Heart left ventricle (tissue), 16 donors: Measurements from ENCODE around the gene SP140. TPM values are rescaled to one million over a fixed set of nuclear protein-coding genes. Genes with fewer than 3 reads are reported as not detected.
A peak's percentile ranks its signal among the peaks of the same experiment; 100 is the strongest.
"Not testable (repeated sequence)": the region's sequence is repeated elsewhere in the genome, so short reads cannot be mapped to it uniquely, and the experiment has no call there.

Source experiments
- ATAC-seq, 4 donors: fragments of 200-7000 bp; cut with Tn5 transposase; one replicate each; pipeline ENCODE4 v1.9.1; 2020 to 2022; ENCODE audit warnings: moderate library complexity in 4 of 4, mild to moderate bottlenecking in 3 of 4, moderate number of reproducible peaks in 1 of 4
- DNase-seq, 5 donors: peaks; one replicate each; pipeline ENCODE4 v3.0.0-alpha.2; 2020
- H3K27ac ChIP-seq, 12 donors: fragments of 200-600 bp; sonication (generic) in 4 of 12; one replicate each; pipeline versions ENCODE4 v1.5.0 to v1.8.0; 2016 to 2022; ENCODE audit warnings: mild to moderate bottlenecking in 2 of 12
- H3K27me3 ChIP-seq, 9 donors: fragments of 200-600 bp; sonication (generic) in 2 of 9; one replicate each; pipeline versions ENCODE4 v1.5.1 to v1.8.0; 2016 to 2022; ENCODE audit warnings: mild to moderate bottlenecking in 3 of 9
- H3K36me3 ChIP-seq, 9 donors: fragments of 200-600 bp; sonication (generic) in 2 of 9; one replicate each; pipeline versions ENCODE4 v1.5.0 to v1.8.0; 2018 to 2022; ENCODE audit warnings: mild to moderate bottlenecking in 2 of 9
- H3K4me1 ChIP-seq, 12 donors: fragments of 200-600 bp; sonication (generic) in 4 of 12; one replicate each; pipeline versions ENCODE4 v1.5.0 to v1.8.0; 2016 to 2022; ENCODE audit warnings: mild to moderate bottlenecking in 3 of 12
- H3K4me3 ChIP-seq, 12 donors: fragments of 200-600 bp; sonication (generic) in 4 of 12; one replicate each; pipeline versions ENCODE4 v1.5.0 to v1.8.0; 2017 to 2022; ENCODE audit warnings: mild to moderate bottlenecking in 9 of 12, moderate library complexity in 4 of 12
- H3K9me3 ChIP-seq, 12 donors: fragments of 200-600 bp; sonication (generic) in 4 of 12; one replicate each; pipeline versions ENCODE4 v1.5.0 to v1.8.0; 2016 to 2022; ENCODE audit warnings: mild to moderate bottlenecking in 1 of 12
- POLR2A ChIP-seq, 2 donors: fragments of 450-650 bp; IDR thresholded peaks; one replicate each; pipeline ENCODE4 v1.6.1; 2017; ENCODE audit warnings: antibody characterized with exemption in 2 of 2, mild to moderate bottlenecking in 2 of 2, moderate library complexity in 2 of 2
- WGBS, 4 donors: extraction: QIAGEN DNeasy Blood & Tissue Kit in 2 of 4; methylation state at CpG; one replicate each; pipeline versions ENCODE4 v1.1.5 to v1.1.7; 2013 to 2018; 5-methylcytosine and 5-hydroxymethylcytosine counted together
- intact Hi-C, 10 donors: fragments of 100-400 bp; cut with DNase I; formaldehyde crosslinking; loops; one replicate each; pipeline versions ENCODE4 v1.11.1 to v1.14.2; 2022
- polyA plus RNA-seq, 2 donors: library from polyadenylated mRNA; stranded (reverse); fragments of 200-250 nt; gene quantifications; one replicate each; pipeline ENCODE4 v1.2.3, GENCODE V29; 2013
- total RNA-seq, 9 donors: library from RNA; depleted of rRNA in 2 of 9; stranded (reverse); fragments of >200 nt in 2 of 9; fragmentation: NEBNext Ultra II Directional in 3 of 9; extraction: Animal tissue kit (Norgen Biotek cat#: 25700) in 3 of 9; gene quantifications; one replicate each; pipeline versions ENCODE4 v1.1.0 to v1.2.4, GENCODE V29; 2016 to 2023
- TF ChIP-seq, protein P1 (sequence below), 12 donors: fragments of 200-600 bp; sonication (generic) in 4 of 12; IDR thresholded peaks; one replicate each; pipeline versions ENCODE4 v1.5.0 to v1.8.0; 2018 to 2022; ENCODE audit warnings: antibody characterized with exemption in 12 of 12, mild to moderate bottlenecking in 5 of 12
- donor health status: ischemic (EF 13 %, LVEDD 7.1; RV severe dilation, severe dysfunction).
- donor health status: healthy with polysubstance abuse.
- donor health status: DM: no; HTN: yes; CAD: no.
- donor health status: DM: no; HTN: no; CAD: no.
- donor health status: ischemic (EF 25% LVEDD 6.9; RV normal size, moderate dysfunction).
- donor health status: ischemic (EF 25% LVEDD 5.7; RV mildly dilated, moderate dysfunction).
- donor health status: healthy.
- donor health status: DM: yes; HTN: yes; CAD: no.
- donor health status: ischemic (EF 35%, LVEDD 5.7; RV mildly dilated, moderate dysfunction).
- donor health status: nonischemic (EF 11% LVEDD 7.7; RV severe dilation, severe dysfunction).
- donor health status: DM: yes; HTN: yes; CAD: no.
- donor health status: PGD.
- donor health status: ischemic (EF 29% LVEDD 5.4; RV normal size, mild dysfunction).
- donor health status: nonischemic (EF 23%, LVEDD 6.1; RV moderate dilation, normal function).

SP140 gene
- total and polyA plus RNA-seq, 11 donors = 0.46 to 9.6 (median 0.62) TPM

DNA sequence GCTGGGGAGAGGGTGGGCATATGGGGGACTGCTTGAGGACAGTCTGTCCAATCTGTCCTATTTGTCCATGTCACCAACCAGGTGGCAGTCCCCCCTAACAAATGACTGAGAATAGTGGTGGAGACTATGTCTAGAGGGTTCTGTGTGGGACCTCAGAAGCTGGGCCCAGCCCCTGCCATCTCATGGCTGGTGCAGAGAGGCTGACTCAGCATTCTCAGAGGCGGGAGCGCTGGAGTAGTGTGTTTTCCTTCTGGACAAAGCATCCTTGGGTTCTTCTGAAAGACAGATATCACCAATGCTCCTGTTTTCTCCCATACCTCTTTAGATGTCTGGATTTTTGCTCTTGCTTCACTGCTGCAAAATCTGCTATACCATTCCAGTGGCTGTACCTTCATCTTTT lies 57.4 kb downstream of the SP140 start:
- H3K4me1 ChIP-seq = no peaks in the 10 kb centered on the region
- ATAC-seq = no peak
- H3K27me3 ChIP-seq = no peaks in the 10 kb centered on the region
- peaks cover 0 to 12% (median 2%) of the 10 kb centered on the region in 12 donors for H3K9me3 ChIP-seq
- no peak overlapping the region for H3K4me3 ChIP-seq
- TF ChIP-seq, protein P1, sequence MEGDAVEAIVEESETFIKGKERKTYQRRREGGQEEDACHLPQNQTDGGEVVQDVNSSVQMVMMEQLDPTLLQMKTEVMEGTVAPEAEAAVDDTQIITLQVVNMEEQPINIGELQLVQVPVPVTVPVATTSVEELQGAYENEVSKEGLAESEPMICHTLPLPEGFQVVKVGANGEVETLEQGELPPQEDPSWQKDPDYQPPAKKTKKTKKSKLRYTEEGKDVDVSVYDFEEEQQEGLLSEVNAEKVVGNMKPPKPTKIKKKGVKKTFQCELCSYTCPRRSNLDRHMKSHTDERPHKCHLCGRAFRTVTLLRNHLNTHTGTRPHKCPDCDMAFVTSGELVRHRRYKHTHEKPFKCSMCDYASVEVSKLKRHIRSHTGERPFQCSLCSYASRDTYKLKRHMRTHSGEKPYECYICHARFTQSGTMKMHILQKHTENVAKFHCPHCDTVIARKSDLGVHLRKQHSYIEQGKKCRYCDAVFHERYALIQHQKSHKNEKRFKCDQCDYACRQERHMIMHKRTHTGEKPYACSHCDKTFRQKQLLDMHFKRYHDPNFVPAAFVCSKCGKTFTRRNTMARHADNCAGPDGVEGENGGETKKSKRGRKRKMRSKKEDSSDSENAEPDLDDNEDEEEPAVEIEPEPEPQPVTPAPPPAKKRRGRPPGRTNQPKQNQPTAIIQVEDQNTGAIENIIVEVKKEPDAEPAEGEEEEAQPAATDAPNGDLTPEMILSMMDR (IDR thresholded peaks at IDR 0.05) = no peak
- no peak for TF ChIP-seq POLR2A (IDR thresholded peaks at IDR 0.05)
- intact Hi-C loops = no loop called here
- no peak overlapping the region for H3K27ac ChIP-seq
- no peak for DNase-seq
- no peaks in the 10 kb centered on the region for H3K36me3 ChIP-seq
- WGBS, 4 donors = 90 to 100% (median 93%) methylated on average over 2 of the region's 2 CpGs

DNA sequence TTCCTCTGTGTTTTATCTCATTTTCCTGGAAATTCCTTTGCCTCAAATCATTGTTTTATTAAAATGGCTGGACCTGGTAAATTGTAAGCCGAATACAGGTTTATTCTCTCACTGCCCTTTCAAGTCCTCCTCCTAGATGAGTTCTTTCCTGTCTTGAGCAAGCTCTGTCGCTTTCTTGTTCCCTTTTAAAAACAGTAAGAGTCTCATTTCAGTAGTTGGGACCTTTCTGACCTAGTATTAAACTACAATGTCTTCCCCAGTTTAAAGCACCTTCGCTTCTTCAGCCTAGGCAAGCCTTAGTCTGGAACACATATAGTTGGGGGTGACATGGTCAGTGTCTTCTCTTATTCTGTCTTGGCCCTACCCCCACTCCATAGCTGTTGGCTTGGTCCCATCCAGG lies 60.5 kb downstream of the SP140 start:
- ATAC-seq = no peak

DNA sequence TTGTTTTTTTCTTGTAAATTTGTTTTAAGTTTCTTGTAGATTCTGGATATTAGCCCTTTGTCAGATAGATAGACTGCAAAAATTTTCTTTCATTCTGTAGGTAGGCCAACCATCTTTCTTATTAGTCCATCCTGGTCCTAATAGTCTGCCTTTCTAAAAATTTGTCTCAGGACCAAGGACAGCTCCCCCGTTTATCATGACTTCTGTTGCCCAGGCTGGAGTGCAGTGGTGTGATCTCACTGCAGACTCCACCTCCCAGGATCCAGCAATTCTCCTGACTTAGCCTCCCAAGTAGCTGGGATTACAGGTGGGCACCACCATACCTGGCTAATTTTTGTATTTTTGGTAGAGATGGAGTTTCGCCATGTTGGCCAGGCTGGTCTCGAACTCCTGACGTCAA lies 63.8 kb downstream of the SP140 start:
- H3K27ac ChIP-seq, H3K4me3 ChIP-seq, ATAC-seq, H3K9me3 ChIP-seq, H3K4me1 ChIP-seq, H3K36me3 ChIP-seq, H3K27me3 ChIP-seq, DNase-seq, intact Hi-C loops: not testable (repeated sequence)
- WGBS, 4 donors = 88 to 90% (median 88%) methylated on average over 4 of the region's 4 CpGs

More for the DNA sequence above, 60.5 kb downstream of the SP140 start:
- WGBS, 4 donors = 63 to 71% (median 68%) methylated on average over 3 of the region's 3 CpGs
- Histone ChIP-seq H3K36me3 (peaks cover 0 to under 1% (median 0%) of the 10 kb centered on the region in 9 donors), H3K4me1 (no peaks in the 10 kb centered on the region), H3K27ac (peak overlapping the region in 3 of 12 donors; percentile 31 to 53 (median 41)), H3K4me3 (no peak overlapping the region), H3K9me3 (peaks cover 0 to 5% (median 0%) of the 10 kb centered on the region in 12 donors), H3K27me3 (no peaks in the 10 kb centered on the region)
- intact Hi-C loops = no loop called here
- TF ChIP-seq POLR2A (IDR thresholded peaks at IDR 0.05) = no peak
- TF ChIP-seq, protein P1 (IDR thresholded peaks at IDR 0.05) = no peak
- no peak for DNase-seq

DNA sequence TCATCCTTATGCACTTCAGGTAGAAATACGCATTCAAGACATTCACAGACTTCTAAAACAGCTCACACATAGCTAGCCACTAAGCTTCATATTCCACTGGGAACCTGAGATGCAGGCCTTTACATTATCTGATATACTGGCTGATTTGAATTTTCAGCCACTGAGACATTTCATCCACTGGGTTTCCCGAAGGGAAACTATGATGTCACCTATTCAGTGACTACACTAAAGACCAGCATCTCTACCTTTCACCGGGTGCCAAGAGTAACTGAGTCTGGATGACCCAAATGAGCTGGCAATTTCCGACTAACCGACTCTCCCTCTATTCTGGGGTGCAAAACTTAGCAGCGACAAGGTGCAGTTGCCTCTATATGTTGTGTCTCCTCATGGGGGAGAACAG lies 69.7 kb downstream of the SP140 start:
- H3K4me1 ChIP-seq = no peaks in the 10 kb centered on the region
- intact Hi-C loops = no loop called here
- ATAC-seq = no peak
- peaks cover 0 to 6% (median 0%) of the 10 kb centered on the region in 9 donors for H3K36me3 ChIP-seq
- TF ChIP-seq POLR2A (IDR thresholded peaks at IDR 0.05) = no peak
- TF ChIP-seq, protein P1 (IDR thresholded peaks at IDR 0.05) = no peak
- no peak for DNase-seq
- no peak overlapping the region for H3K27ac ChIP-seq
- 85 to 90% (median 87%) methylated on average over 6 of the region's 6 CpGs for WGBS, 4 donors
- H3K27me3 ChIP-seq = no peaks in the 10 kb centered on the region
- H3K4me3 ChIP-seq = no peak overlapping the region
- H3K9me3 ChIP-seq = peaks cover 0 to 9% (median 2%) of the 10 kb centered on the region in 12 donors

DNA sequence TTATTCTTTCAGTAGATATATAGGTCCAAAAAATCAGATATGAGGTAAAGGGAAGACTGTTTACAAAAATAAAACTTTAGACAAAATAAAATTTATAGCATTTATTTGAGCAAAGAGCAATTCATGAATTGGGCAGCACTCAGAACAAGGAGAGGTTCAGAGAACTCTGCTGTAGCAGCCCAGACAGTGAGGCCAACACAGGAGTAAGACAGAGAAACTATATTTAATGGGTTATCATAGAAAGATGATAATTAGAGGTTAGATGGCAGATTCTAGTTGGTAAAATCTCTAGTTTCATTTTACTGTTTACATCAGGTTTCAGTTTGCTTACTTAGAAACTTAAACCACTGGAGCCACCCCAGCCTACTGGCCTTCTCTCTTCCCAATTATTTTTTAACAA lies 71.4 kb downstream of the SP140 start:
- H3K36me3 ChIP-seq = no peaks in the 10 kb centered on the region
- no peak for DNase-seq
- no peaks in the 10 kb centered on the region for H3K27me3 ChIP-seq
- H3K27ac ChIP-seq = no peak overlapping the region
- no peak for TF ChIP-seq POLR2A (IDR thresholded peaks at IDR 0.05)
- TF ChIP-seq, protein P1 (IDR thresholded peaks at IDR 0.05) = no peak
- intact Hi-C loops = no loop called here
- H3K4me3 ChIP-seq = no peak overlapping the region
- peaks cover 0 to 18% (median 8%) of the 10 kb centered on the region in 12 donors for H3K9me3 ChIP-seq
- ATAC-seq = no peak
- H3K4me1 ChIP-seq = no peaks in the 10 kb centered on the region
